Endothelial cell of umbilical vein (primary cell): ENCODE measurements around the gene ESF1. TPM values are rescaled to one million over a fixed set of nuclear protein-coding genes. Genes with fewer than 3 reads are reported as not detected.

Experiments
- BruUV-seq: library from RNA; stranded (reverse); fragments of 400-500 nt; replicated peaks from 2 replicates; lab custom pipeline; 2021; lab: Mats Ljungman, UMichigan
- CTCF ChIA-PET: fragments of 300-600, 350-600 bp; sonication (Branson Sonifier 250); formaldehyde crosslinking; loops from one replicate; lab custom pipeline; 2021; ENCODE audit warnings: antibody characterized with exemption, inconsistent platforms; lab: Charles Lee
- POLR2A ChIA-PET: fragments of 300-600, 350-600 bp; sonication (Branson Sonifier 250); formaldehyde crosslinking; loops from one replicate; lab custom pipeline; 2021; ENCODE audit warnings: antibody characterized with exemption, inconsistent platforms; lab: Charles Lee
- DNase-seq: peaks from one replicate; pipeline ENCODE4 v3.0.0-alpha.2; 2011; ENCODE audit warnings: low read depth, low spot score
- FAIRE-seq: peaks from 2 replicates; lab custom pipeline; 2011; peaks lifted over from hg19 to GRCh38; lab: Jason Lieb, UNC
- H2AFZ ChIP-seq: 2 replicates; pipeline ENCODE4 v1.6.0; 2012; ENCODE audit warnings: low read depth, low read length, control low read depth, inconsistent platforms
- H3K27ac ChIP-seq: 2 replicates; pipeline ENCODE4 v1.5.1; 2011; ENCODE audit warnings: low read depth, mild to moderate bottlenecking, control low read depth, low read length, moderate library complexity; ENCODE audit not compliant: insufficient read depth
- H3K27me3 ChIP-seq, 2 experiments: 2 replicates each; pipeline versions ENCODE4 v1.6.0 to v1.6.1; 2011; ENCODE audit warnings: low read length in 2 of 2, mixed read lengths in 1 of 2; ENCODE audit not compliant: control insufficient read depth in 2 of 2, insufficient read depth in 2 of 2
- H3K36me3 ChIP-seq, 2 experiments: 2 replicates in 1 of 2; 3 replicates in 1 of 2; pipeline ENCODE4 v1.5.1; 2011; ENCODE audit warnings: low read length in 2 of 2, mild to moderate bottlenecking in 1 of 2, moderate library complexity in 1 of 2; ENCODE audit not compliant: control insufficient read depth in 2 of 2, insufficient read depth in 2 of 2; ENCODE audit errors: extremely low read depth in 1 of 2
- H3K4me1 ChIP-seq: 3 replicates; pipeline ENCODE4 v1.5.1; 2011; ENCODE audit warnings: mild to moderate bottlenecking, low read length; ENCODE audit not compliant: control insufficient read depth, insufficient read depth; ENCODE audit errors: extremely low read depth
- H3K4me2 ChIP-seq: 2 replicates; pipeline ENCODE4 v1.6.1; 2011; ENCODE audit warnings: low read length, control low read depth, mixed read lengths; ENCODE audit not compliant: insufficient read depth
- H3K4me3 ChIP-seq, 3 experiments: fragments of 200-600 bp in 1 of 3; sonication (generic), shearing (Covaris generic) in 1 of 3; replicated peaks in 1 of 3; 2 replicates each; pipeline ENCODE4 v1.5.1; 2011 to 2016; ENCODE audit warnings: control low read depth in 3 of 3, low read length in 3 of 3, mild to moderate bottlenecking in 2 of 3, inconsistent platforms in 1 of 3, low read depth in 1 of 3, moderate library complexity in 1 of 3; ENCODE audit not compliant: insufficient read depth in 1 of 3
- H3K79me2 ChIP-seq: 2 replicates; pipeline ENCODE4 v1.6.0; 2012; ENCODE audit warnings: low read length, inconsistent platforms; ENCODE audit not compliant: control insufficient read depth, insufficient read depth
- H3K9ac ChIP-seq: replicated peaks from 2 replicates; pipeline ENCODE3; 2011; ENCODE audit warnings: low read length, control low read depth; ENCODE audit not compliant: insufficient read depth; ENCODE audit errors: extremely low read depth
- H3K9me1 ChIP-seq: replicated peaks from 3 replicates; pipeline ENCODE4 v1.6.0; 2011; ENCODE audit warnings: mild to moderate bottlenecking, low read length; ENCODE audit not compliant: control insufficient read depth, insufficient read depth; ENCODE audit errors: extremely low read depth
- H3K9me3 ChIP-seq: replicated peaks from 2 replicates; pipeline ENCODE4 v1.5.1; 2012; ENCODE audit warnings: low read length, inconsistent platforms; ENCODE audit not compliant: control insufficient read depth, insufficient read depth
- H4K20me1 ChIP-seq: replicated peaks from 2 replicates; pipeline ENCODE3; 2011; ENCODE audit warnings: mild to moderate bottlenecking, low read length; ENCODE audit not compliant: control insufficient read depth, insufficient read depth; ENCODE audit errors: extremely low read depth
- EZH2 ChIP-seq: IDR thresholded peaks from 2 replicates; pipeline ENCODE4 v1.6.1; 2012; ENCODE audit warnings: borderline replicate concordance, low read depth, mild to moderate bottlenecking, moderate library complexity, low read length, inconsistent platforms; ENCODE audit not compliant: severe bottlenecking
- FOS ChIP-seq: IDR thresholded peaks from 2 replicates; pipeline ENCODE4 v1.6.1; 2011; ENCODE audit warnings: mild to moderate bottlenecking, low read length, moderate library complexity, borderline replicate concordance; ENCODE audit not compliant: insufficient read depth
- GATA2 ChIP-seq: IDR thresholded peaks from 2 replicates; pipeline ENCODE4 v1.7.0; 2011; ENCODE audit warnings: low read depth, mild to moderate bottlenecking, moderate library complexity, mixed read lengths, low read length; ENCODE audit not compliant: insufficient read length, insufficient read depth
- JUN ChIP-seq: IDR thresholded peaks from 2 replicates; pipeline ENCODE4 v1.6.1; 2011; ENCODE audit warnings: borderline replicate concordance, low read depth; ENCODE audit not compliant: insufficient read length, insufficient read depth
- MYC ChIP-seq: IDR thresholded peaks from one replicate; pipeline ENCODE4 v1.6.1; 2011; ENCODE audit warnings: mild to moderate bottlenecking, low read depth, low read length
- POLR2A ChIP-seq: IDR thresholded peaks from 2 replicates; pipeline ENCODE4 v1.6.1; 2012; ENCODE audit warnings: low read depth, mild to moderate bottlenecking, control low read depth, low read length
- POLR2AphosphoS5 ChIP-seq: IDR thresholded peaks from 2 replicates; pipeline ENCODE4 v1.6.1; 2012; ENCODE audit warnings: low read depth, mild to moderate bottlenecking, control low read depth, low read length, moderate library complexity; ENCODE audit not compliant: insufficient read depth
- dilution Hi-C: fragments of 300-500 bp; cut with MboI; formaldehyde crosslinking; loops from one replicate; pipeline ENCODE4 v1.15.0; 2019; ENCODE audit warnings: low sequenced_read_pairs; ENCODE audit not compliant: extremely low pct_ligation_motif_present
- intact Hi-C: fragments of 100-400 bp; cut with micrococcal nuclease; formaldehyde crosslinking; loops from one replicate; pipeline ENCODE4 v1.10.0; 2022
- polyA plus RNA-seq, 4 experiments: library from polyadenylated mRNA; depleted of rRNA in 3 of 4; stranded (reverse) in 3 of 4; unstranded in 1 of 4; fragments of >200 nt; gene quantifications; 2 replicates each; pipeline versions ENCODE4 v1.2.1 to v1.2.3, GENCODE V29; 2011 to 2012; ENCODE audit warnings: missing spikeins in 1 of 4
- total RNA-seq: library from RNA; stranded (reverse); gene quantifications from 2 replicates; pipeline ENCODE4 v1.2.3, GENCODE V29; 2021
- TF ChIP-seq, protein P1 (sequence below), 2 donors: IDR thresholded peaks; 1 replicate in 1 of 2; 2 replicates in 1 of 2; pipeline ENCODE4 v1.5.1; 2011; ENCODE audit warnings: low read length in 2 of 2, mild to moderate bottlenecking in 2 of 2, moderate library complexity in 2 of 2, control low read depth in 1 of 2, inconsistent platforms in 1 of 2, low read depth in 1 of 2; ENCODE audit not compliant: insufficient read depth in 1 of 2; ENCODE audit errors: extremely low read depth in 1 of 2
- TF ChIP-seq, protein P2 (sequence below): IDR thresholded peaks from 2 replicates; pipeline ENCODE4 v1.6.1; 2011; ENCODE audit not compliant: insufficient read depth, insufficient read length

The ESF1 gene
- total and polyA plus RNA-seq, 2 donors (not counting 3 experiments of a cell fraction or from before 2014, with no cell fraction given): 0.72 to 15.5 TPM

DNA sequence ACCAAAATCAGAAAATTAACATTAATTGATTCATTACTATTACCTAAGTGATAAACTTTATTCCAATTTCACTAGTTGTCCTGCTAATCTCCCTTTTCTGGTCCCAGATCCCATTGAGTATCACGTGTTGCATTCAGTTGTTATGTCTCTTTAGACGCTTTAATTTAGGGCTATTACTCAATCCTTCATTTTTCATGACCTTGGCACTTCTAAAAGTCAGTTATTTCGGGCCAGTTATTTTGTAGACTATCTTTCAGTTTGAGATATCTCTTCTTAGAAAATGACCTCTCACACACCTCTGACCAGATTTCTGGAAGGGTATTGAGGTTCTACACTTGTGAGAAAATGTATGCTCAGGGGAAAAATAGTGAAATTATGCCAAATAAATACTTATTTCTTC lies 112.0 kb downstream of the ESF1 start:
- Histone ChIP-seq H3K4me3 (no peak overlapping the region), H3K36me3 (no peaks in the 10 kb centered on the region), H4K20me1 (no peaks in the 10 kb centered on the region), H3K4me2 (no peak overlapping the region), H3K9me3 (no peaks in the 10 kb centered on the region), H3K27ac (no peak overlapping the region), H3K79me2 (no peaks in the 10 kb centered on the region), H3K4me1 (no peaks in the 10 kb centered on the region), H2AFZ (no peak overlapping the region), H3K9ac (no peak overlapping the region), H3K27me3 (peaks cover 2 to 4% of the 10 kb centered on the region in 2 experiments), H3K9me1 (no peaks in the 10 kb centered on the region)
- BruUV-seq: no TSS peak
- POLR2A ChIA-PET: no interaction called here
- DNase-seq (no peak), FAIRE-seq (no peak)
- intact Hi-C loops (no loop called here), dilution Hi-C loops (no loop called here)
- TF ChIP-seq GATA2 (no peak), MYC (no peak), POLR2AphosphoS5 (no peak), POLR2A (no peak), FOS (no peak), JUN (no peak), EZH2 (no peak)
- TF ChIP-seq, protein P1, sequence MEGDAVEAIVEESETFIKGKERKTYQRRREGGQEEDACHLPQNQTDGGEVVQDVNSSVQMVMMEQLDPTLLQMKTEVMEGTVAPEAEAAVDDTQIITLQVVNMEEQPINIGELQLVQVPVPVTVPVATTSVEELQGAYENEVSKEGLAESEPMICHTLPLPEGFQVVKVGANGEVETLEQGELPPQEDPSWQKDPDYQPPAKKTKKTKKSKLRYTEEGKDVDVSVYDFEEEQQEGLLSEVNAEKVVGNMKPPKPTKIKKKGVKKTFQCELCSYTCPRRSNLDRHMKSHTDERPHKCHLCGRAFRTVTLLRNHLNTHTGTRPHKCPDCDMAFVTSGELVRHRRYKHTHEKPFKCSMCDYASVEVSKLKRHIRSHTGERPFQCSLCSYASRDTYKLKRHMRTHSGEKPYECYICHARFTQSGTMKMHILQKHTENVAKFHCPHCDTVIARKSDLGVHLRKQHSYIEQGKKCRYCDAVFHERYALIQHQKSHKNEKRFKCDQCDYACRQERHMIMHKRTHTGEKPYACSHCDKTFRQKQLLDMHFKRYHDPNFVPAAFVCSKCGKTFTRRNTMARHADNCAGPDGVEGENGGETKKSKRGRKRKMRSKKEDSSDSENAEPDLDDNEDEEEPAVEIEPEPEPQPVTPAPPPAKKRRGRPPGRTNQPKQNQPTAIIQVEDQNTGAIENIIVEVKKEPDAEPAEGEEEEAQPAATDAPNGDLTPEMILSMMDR (IDR thresholded peaks at IDR 0.05; ENCODE audit: extremely low read depth in 1 of 2, insufficient read depth in 1 of 2, low read depth in 1 of 2, low read length in 2 of 2): no peak
- TF ChIP-seq, protein P2, sequence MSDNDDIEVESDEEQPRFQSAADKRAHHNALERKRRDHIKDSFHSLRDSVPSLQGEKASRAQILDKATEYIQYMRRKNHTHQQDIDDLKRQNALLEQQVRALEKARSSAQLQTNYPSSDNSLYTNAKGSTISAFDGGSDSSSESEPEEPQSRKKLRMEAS: no peak
- CTCF ChIA-PET: no interaction called here
